ENCODE data around the gene RHCE. TPM values are rescaled to one million over a fixed set of nuclear protein-coding genes. Genes with fewer than 3 reads are reported as not detected.
"Not testable (repeated sequence)": the region's sequence is repeated elsewhere in the genome, so short reads cannot be mapped to it uniquely, and the experiment has no call there.

Gene RHCE
- total RNA-seq (1 to 10 TPM in 1 of 2 experiments, under 1 TPM in 1; 0.25 to 1.1 TPM), total RNA-seq (0 to 1.4 (median 0.33) reads per million in 172 experiments)
- polyA plus RNA-seq (2013, experiment 1 of 2), result 0.19 TPM
- 0.24 TPM for polyA plus RNA-seq (2013, experiment 2 of 2)

- POLR2A ChIA-PET; H3K4me1 ChIP-seq (ENCODE audit: insufficient read depth, low read length); ATAC-seq (ENCODE audit: poor library complexity); H3K27me3 Mint-ChIP-seq; H3K4me3 ChIP-seq (ENCODE audit: low read length); H3K27me3 ChIP-seq (ENCODE audit: control insufficient read depth in 1 of 2, insufficient read depth in 2 of 2, low read length in 2 of 2); H3K36me3 Mint-ChIP-seq (ENCODE audit: low read depth); H3K9me3 Mint-ChIP-seq; H3K4me1 Mint-ChIP-seq (ENCODE audit: low read depth); CTCF ChIA-PET; DNase-seq; H3K4me3 Mint-ChIP-seq; H3K9me3 ChIP-seq (ENCODE audit: control insufficient read depth in 1 of 2, insufficient read depth in 1 of 2, low read length in 2 of 2); H3K36me3 ChIP-seq (ENCODE audit: insufficient read depth, low read length); intact Hi-C loops (cut with DNase I, micrococcal nuclease); H3K27ac ChIP-seq (ENCODE audit: low read depth in 1 of 2, low read length in 2 of 2); H3K27ac Mint-ChIP-seq: not testable (repeated sequence)
Observed at GRCh38 chr1:25420715-25421114, at the start of gene RHCE. Gene RHCE, minus strand, starts transcription at chr1:25420825. Its CDS starts 39 bp downstream, at chr1:25420786.

DNA sequence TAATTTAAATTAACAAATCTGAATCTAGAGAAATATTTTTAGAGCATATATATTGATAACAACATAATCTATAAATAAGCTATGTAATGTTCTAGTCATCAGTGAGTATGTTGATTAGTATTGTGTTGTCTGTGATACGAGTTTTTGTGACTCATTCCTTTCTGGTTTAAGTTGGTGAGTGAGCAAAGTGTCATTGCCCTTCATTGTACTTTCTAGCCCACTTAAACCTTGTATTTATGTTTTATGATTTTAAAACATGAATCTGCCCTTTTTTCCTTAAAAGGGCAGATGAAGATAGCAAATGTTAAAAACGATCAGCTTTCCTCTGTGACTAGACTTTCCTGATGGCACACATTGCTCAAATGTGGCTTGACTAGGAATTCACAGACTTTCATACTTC, 48.6 kb upstream of the RHCE start:
- H3K36me3 Mint-ChIP-seq (ENCODE audit: low read depth), result peaks cover 40% of the 10 kb centered on the region
- CTCF ChIA-PET, result interaction anchor here (0.7 kb wide), 1 partner anchor 36 kb away, joined by 3 read pairs; no protein-coding TSS in a partner anchor
- no peak overlapping the region for H3K27ac ChIP-seq (ENCODE audit: low read depth in 1 of 2, low read length in 2 of 2)

DNA sequence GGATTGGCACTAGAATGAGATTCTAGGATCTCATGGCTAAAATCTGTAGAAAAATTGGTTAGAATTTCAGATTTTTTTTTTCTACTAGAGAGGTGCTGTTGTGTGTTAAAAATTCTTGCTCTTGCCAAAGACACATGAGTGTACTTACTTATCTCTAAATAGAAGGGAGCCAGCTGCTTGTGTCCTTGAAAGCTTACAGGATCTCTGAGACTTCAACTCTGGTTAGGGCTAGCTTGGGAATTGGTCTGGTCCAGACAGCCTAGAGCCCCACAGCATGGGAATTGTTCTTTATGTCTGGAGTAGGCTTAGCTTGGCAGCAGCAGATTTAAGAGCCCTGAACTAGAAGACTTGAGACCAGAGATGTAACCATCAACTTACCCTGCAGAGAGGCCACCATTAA, 47.4 kb upstream of the RHCE start:
- no peaks in the 10 kb centered on the region for H3K9me3 ChIP-seq (ENCODE audit: control insufficient read depth in 1 of 2, insufficient read depth in 1 of 2, low read length in 2 of 2)
- no peaks in the 10 kb centered on the region for H3K27me3 Mint-ChIP-seq
- ChIA-PET CTCF (interaction anchor here (1.2 kb wide), 2 partner anchors 20 to 42 kb away, joined by 3 to 4 read pairs; no protein-coding TSS in a partner anchor), POLR2A (interaction anchor here (0.7 to 2.5 kb wide), 4 partner anchors 8 to 470 kb away, joined by 3 to 11 read pairs (median 4); partner anchors contain the start of genes MACO1 and MTFR1L)
- H3K27me3 ChIP-seq (ENCODE audit: control insufficient read depth in 1 of 2, insufficient read depth in 2 of 2, low read length in 2 of 2), result no peaks in the 10 kb centered on the region
- no peak for DNase-seq
- no peak overlapping the region for H3K4me3 ChIP-seq (ENCODE audit: low read length)
- ATAC-seq (ENCODE audit: poor library complexity), result no peak
- H3K36me3 Mint-ChIP-seq (ENCODE audit: low read depth), result peaks cover 44% of the 10 kb centered on the region
- no peaks in the 10 kb centered on the region for H3K9me3 Mint-ChIP-seq
- peaks cover 6% of the 10 kb centered on the region for H3K4me1 ChIP-seq (ENCODE audit: insufficient read depth, low read length)
- TF ChIP-seq, protein P1, sequence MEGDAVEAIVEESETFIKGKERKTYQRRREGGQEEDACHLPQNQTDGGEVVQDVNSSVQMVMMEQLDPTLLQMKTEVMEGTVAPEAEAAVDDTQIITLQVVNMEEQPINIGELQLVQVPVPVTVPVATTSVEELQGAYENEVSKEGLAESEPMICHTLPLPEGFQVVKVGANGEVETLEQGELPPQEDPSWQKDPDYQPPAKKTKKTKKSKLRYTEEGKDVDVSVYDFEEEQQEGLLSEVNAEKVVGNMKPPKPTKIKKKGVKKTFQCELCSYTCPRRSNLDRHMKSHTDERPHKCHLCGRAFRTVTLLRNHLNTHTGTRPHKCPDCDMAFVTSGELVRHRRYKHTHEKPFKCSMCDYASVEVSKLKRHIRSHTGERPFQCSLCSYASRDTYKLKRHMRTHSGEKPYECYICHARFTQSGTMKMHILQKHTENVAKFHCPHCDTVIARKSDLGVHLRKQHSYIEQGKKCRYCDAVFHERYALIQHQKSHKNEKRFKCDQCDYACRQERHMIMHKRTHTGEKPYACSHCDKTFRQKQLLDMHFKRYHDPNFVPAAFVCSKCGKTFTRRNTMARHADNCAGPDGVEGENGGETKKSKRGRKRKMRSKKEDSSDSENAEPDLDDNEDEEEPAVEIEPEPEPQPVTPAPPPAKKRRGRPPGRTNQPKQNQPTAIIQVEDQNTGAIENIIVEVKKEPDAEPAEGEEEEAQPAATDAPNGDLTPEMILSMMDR (IDR thresholded peaks at IDR 0.05), result no peak
- H3K4me1 Mint-ChIP-seq (ENCODE audit: low read depth), result peaks cover 53% of the 10 kb centered on the region
- intact Hi-C loops (cut with DNase I, micrococcal nuclease), result no loop called here
- peak overlapping the region; percentile 59 for H3K27ac Mint-ChIP-seq
- peaks cover 12% of the 10 kb centered on the region for H3K36me3 ChIP-seq (ENCODE audit: insufficient read depth, low read length)
- no peak overlapping the region for H3K27ac ChIP-seq (ENCODE audit: low read depth in 1 of 2, low read length in 2 of 2)
- H3K4me3 Mint-ChIP-seq, result no peak overlapping the region

More for the DNA sequence above, 48.6 kb upstream of the RHCE start:
- TF ChIP-seq, protein P1 (IDR thresholded peaks at IDR 0.05), result no peak
- H3K4me3 Mint-ChIP-seq, result no peak overlapping the region
- ATAC-seq (ENCODE audit: poor library complexity), result no peak
- H3K4me1 Mint-ChIP-seq (ENCODE audit: low read depth), result peaks cover 61% of the 10 kb centered on the region
- Histone ChIP-seq H3K4me3 (ENCODE audit: low read length) (no peak overlapping the region), H3K27me3 (ENCODE audit: control insufficient read depth in 1 of 2, insufficient read depth in 2 of 2, low read length in 2 of 2) (no peaks in the 10 kb centered on the region), H3K36me3 (ENCODE audit: insufficient read depth, low read length) (peaks cover 10% of the 10 kb centered on the region), H3K9me3 (ENCODE audit: control insufficient read depth in 1 of 2, insufficient read depth in 1 of 2, low read length in 2 of 2) (no peaks in the 10 kb centered on the region), H3K4me1 (ENCODE audit: insufficient read depth, low read length) (peaks cover 11% of the 10 kb centered on the region)
- no peak overlapping the region for H3K27ac Mint-ChIP-seq
- POLR2A ChIA-PET, result interaction anchor here (2.5 kb wide), 1 partner anchor 38 kb away, joined by 11 read pairs; the partner anchor contains the start of gene MACO1
- no peak for DNase-seq
- intact Hi-C loops (cut with DNase I, micrococcal nuclease), result no loop called here
- H3K9me3 Mint-ChIP-seq, result no peaks in the 10 kb centered on the region
- H3K27me3 Mint-ChIP-seq, result no peaks in the 10 kb centered on the region

All from CD4-positive, alpha-beta T cell (primary cell).